H9 (cell line): ENCODE results near the gene PLD1. TPM values are rescaled to one million over a fixed set of nuclear protein-coding genes. Genes with fewer than 3 reads are reported as not detected.

Source experiments
- DNase-seq: peaks from one replicate; pipeline ENCODE4 v3.0.0-alpha.2; 2017
- H2AFZ ChIP-seq: one replicate; pipeline ENCODE4 v1.6.1; 2013; ENCODE audit warnings: mild to moderate bottlenecking, low read length, control low read depth, moderate library complexity
- H2AK5ac ChIP-seq: 2 replicates; pipeline ENCODE4 v1.6.1; 2013; ENCODE audit warnings: low read length, control low read depth, mixed read lengths; ENCODE audit not compliant: insufficient read length
- H2BK120ac ChIP-seq: one replicate; pipeline ENCODE4 v1.6.1; 2013; ENCODE audit warnings: low read depth, mild to moderate bottlenecking, low read length, control low read depth, inconsistent platforms; ENCODE audit not compliant: poor library complexity, severe bottlenecking
- H2BK12ac ChIP-seq: 2 replicates; pipeline ENCODE4 v1.6.1; 2013; ENCODE audit warnings: low read length, control low read depth, mixed read lengths, low read depth; ENCODE audit not compliant: insufficient read length
- H2BK15ac ChIP-seq: 2 replicates; pipeline ENCODE4 v1.6.1; 2013; ENCODE audit warnings: low read depth, low read length, control low read depth
- H2BK20ac ChIP-seq: one replicate; pipeline ENCODE4 v1.6.1; 2013; ENCODE audit warnings: low read depth, mild to moderate bottlenecking, low read length, control low read depth, inconsistent platforms; ENCODE audit not compliant: poor library complexity, severe bottlenecking
- H2BK5ac ChIP-seq: 2 replicates; pipeline ENCODE4 v1.6.1; 2013; ENCODE audit warnings: low read length, control low read depth, mixed read lengths; ENCODE audit not compliant: insufficient read length
- H3K14ac ChIP-seq: 2 replicates; pipeline ENCODE4 v1.6.1; 2013; ENCODE audit warnings: low read length, control low read depth; ENCODE audit not compliant: insufficient read depth
- H3K18ac ChIP-seq: 2 replicates; pipeline ENCODE4 v1.6.1; 2013; ENCODE audit warnings: low read depth, mild to moderate bottlenecking, mixed read lengths, low read length, control low read depth; ENCODE audit not compliant: insufficient read length
- H3K23ac ChIP-seq: 2 replicates; pipeline ENCODE4 v1.6.1; 2013; ENCODE audit warnings: low read length, control low read depth, mixed read lengths, low read depth; ENCODE audit not compliant: insufficient read length
- H3K23me2 ChIP-seq: 2 replicates; pipeline ENCODE4 v1.6.1; 2013; ENCODE audit warnings: low read depth, mild to moderate bottlenecking, mixed read lengths, low read length, control low read depth; ENCODE audit not compliant: insufficient read length, poor library complexity, severe bottlenecking
- H3K27ac ChIP-seq: 2 replicates; pipeline ENCODE4 v1.5.1; 2013; ENCODE audit warnings: low read length, control low read depth, mixed read lengths, low read depth; ENCODE audit not compliant: insufficient read length
- H3K27me3 ChIP-seq: 2 replicates; pipeline ENCODE4 v1.6.1; 2013; ENCODE audit warnings: low read length, control low read depth, inconsistent platforms; ENCODE audit not compliant: insufficient read depth
- H3K4ac ChIP-seq: 2 replicates; pipeline ENCODE4 v1.6.1; 2013; ENCODE audit warnings: low read depth, mild to moderate bottlenecking, control low read depth, inconsistent platforms, low read length, moderate library complexity
- H3K4me1 ChIP-seq: 2 replicates; pipeline ENCODE4 v1.6.1; 2013; ENCODE audit warnings: low read length, control low read depth, inconsistent platforms; ENCODE audit not compliant: insufficient read depth
- H3K4me2 ChIP-seq: 2 replicates; pipeline ENCODE4 v1.6.1; 2013; ENCODE audit warnings: low read length, control low read depth, mixed read lengths; ENCODE audit not compliant: insufficient read length, insufficient read depth
- H3K56ac ChIP-seq: 2 replicates; pipeline ENCODE4 v1.6.1; 2013; ENCODE audit warnings: low read depth, mild to moderate bottlenecking, mixed read lengths, low read length, control low read depth; ENCODE audit not compliant: insufficient read length
- H3K79me1 ChIP-seq: 2 replicates; pipeline ENCODE4 v1.6.1; 2013; ENCODE audit warnings: low read depth, mild to moderate bottlenecking, moderate library complexity, low read length, control low read depth, inconsistent platforms; ENCODE audit not compliant: insufficient read depth, poor library complexity, severe bottlenecking
- H3K79me2 ChIP-seq: 2 replicates; pipeline ENCODE4 v1.6.1; 2013; ENCODE audit warnings: low read length, control low read depth, inconsistent platforms; ENCODE audit not compliant: insufficient read depth
- H3K9ac ChIP-seq: 2 replicates; pipeline ENCODE4 v1.6.1; 2013; ENCODE audit warnings: low read length, control low read depth, mixed read lengths; ENCODE audit not compliant: insufficient read length; ENCODE audit errors: extremely low read depth
- H3K9me3 ChIP-seq: one replicate; pipeline ENCODE4 v1.6.1; 2013; ENCODE audit warnings: low read depth, low read length, inconsistent platforms; ENCODE audit not compliant: control insufficient read depth
- H3T11ph ChIP-seq: one replicate; pipeline ENCODE4 v1.6.1; 2013; ENCODE audit warnings: mild to moderate bottlenecking, low read length, control low read depth, inconsistent platforms
- H4K20me1 ChIP-seq: one replicate; pipeline ENCODE4 v1.6.1; 2013; ENCODE audit not compliant: control insufficient read depth, insufficient read length, insufficient read depth
- H4K5ac ChIP-seq: 2 replicates; pipeline ENCODE4 v1.6.1; 2013; ENCODE audit warnings: low read depth, mild to moderate bottlenecking, mixed read lengths, low read length, control low read depth; ENCODE audit not compliant: insufficient read length
- H4K8ac ChIP-seq: replicated peaks from 2 replicates; pipeline ENCODE4 v1.6.1; 2013; ENCODE audit warnings: low read length, control low read depth, mixed read lengths, low read depth; ENCODE audit not compliant: insufficient read length
- H4K91ac ChIP-seq: 2 replicates; pipeline ENCODE4 v1.6.1; 2013; ENCODE audit warnings: low read depth, mild to moderate bottlenecking, moderate library complexity, mixed read lengths, low read length, control low read depth; ENCODE audit not compliant: insufficient read length
- H3K27ac Mint-ChIP-seq, 3 experiments: 2 replicates in 2 of 3; 3 replicates in 1 of 3; pipeline ENCODE4 v1.8.0; 2020 to 2021; ENCODE audit warnings: mixed read lengths in 3 of 3, mild to moderate bottlenecking in 1 of 3, moderate library complexity in 1 of 3
- H3K27me3 Mint-ChIP-seq: 2 replicates; pipeline ENCODE4 v1.8.0; 2021; ENCODE audit warnings: low read depth, mild to moderate bottlenecking, moderate library complexity, mixed read lengths
- H3K36me3 Mint-ChIP-seq, 3 experiments: 2 replicates in 2 of 3; 3 replicates in 1 of 3; pipeline ENCODE4 v1.8.0; 2020 to 2021; ENCODE audit warnings: low read depth in 3 of 3, mixed read lengths in 3 of 3; ENCODE audit not compliant: insufficient read depth in 1 of 3
- H3K4me1 Mint-ChIP-seq, 2 experiments: 2 replicates each; pipeline ENCODE4 v1.8.0; 2020; ENCODE audit warnings: mixed read lengths in 2 of 2
- H3K4me3 Mint-ChIP-seq, 2 experiments: 2 replicates in 1 of 2; 3 replicates in 1 of 2; pipeline ENCODE4 v1.8.0; 2020 to 2021; ENCODE audit warnings: mild to moderate bottlenecking in 2 of 2, mixed read lengths in 2 of 2, moderate library complexity in 1 of 2
- H3K9me3 Mint-ChIP-seq, 2 experiments: 2 replicates in 1 of 2; 3 replicates in 1 of 2; pipeline ENCODE4 v1.8.0; 2020; ENCODE audit warnings: mild to moderate bottlenecking in 2 of 2, mixed read lengths in 2 of 2, moderate library complexity in 1 of 2
- CTCF ChIP-seq: fragments of 200-600 bp; sonication (generic); conservative IDR thresholded peaks from 3 replicates; pipeline ENCODE4 v1.8.0; 2021; ENCODE audit warnings: antibody characterized with exemption, mild to moderate bottlenecking
- WGBS: extraction: QIAGEN DNeasy Blood & Tissue Kit; methylation state at CpG from one replicate; pipeline ENCODE4 v1.1.7; 2013; ENCODE audit warnings: missing lambda C conversion rate, low lambda C conversion rate, mixed read lengths; ENCODE audit not compliant: insufficient read length; ENCODE audit errors: extremely low coverage; 5-methylcytosine and 5-hydroxymethylcytosine counted together
- total RNA-seq: library from RNA; stranded (reverse); gene quantifications from 2 replicates; pipeline ENCODE4 v1.2.1, GENCODE V29; 2021

PLD1 gene
- total RNA-seq, 1 experiment from 2014 or later: 1.8 TPM

- H2AFZ ChIP-seq: no peak overlapping the region
- DNase-seq: no peak
- H2BK20ac ChIP-seq: no peak overlapping the region
- H3K4ac ChIP-seq: no peak overlapping the region
- H3K18ac ChIP-seq: no peak overlapping the region
- H3K4me1 Mint-ChIP-seq: peaks cover 2 to 5% of the 10 kb centered on the region in 2 experiments; a peak in 2 of 4 replicates
- H3K27me3 ChIP-seq: no peaks in the 10 kb centered on the region
- H4K5ac ChIP-seq: no peak overlapping the region
- H4K8ac ChIP-seq: no peak overlapping the region
- WGBS: no CpG with 5 or more reads among the region's 10 CpGs
- no peaks in the 10 kb centered on the region for H3K27me3 Mint-ChIP-seq
- TF ChIP-seq CTCF: no peak
- no peak overlapping the region for H2BK5ac ChIP-seq
- no peak overlapping the region for H2BK15ac ChIP-seq
- H3K27ac ChIP-seq: no peak overlapping the region
- no peak overlapping the region for H3K9ac ChIP-seq
- H3K9me3 Mint-ChIP-seq: no peaks in the 10 kb centered on the region
- no peak overlapping the region for H2BK12ac ChIP-seq
- no peaks in the 10 kb centered on the region for H3K9me3 ChIP-seq
- no peak overlapping the region for H2BK120ac ChIP-seq
- H4K91ac ChIP-seq: no peak overlapping the region
- H2AK5ac ChIP-seq: no peak overlapping the region
- no peak overlapping the region for H3K56ac ChIP-seq
- H3K36me3 Mint-ChIP-seq: no peaks in the 10 kb centered on the region
- H3K4me2 ChIP-seq: no peak overlapping the region
- H3K23ac ChIP-seq: no peak overlapping the region
- no peak overlapping the region for H3T11ph ChIP-seq
- H3K27ac Mint-ChIP-seq: 0 out of 7 replicates have a peak overlapping the region, but pooled peaks of 2 of the 3 experiments have one; percentile 49 to 84
- H3K4me3 Mint-ChIP-seq: no peak overlapping the region
- no peaks in the 10 kb centered on the region for H3K79me2 ChIP-seq
- no peak overlapping the region for H3K14ac ChIP-seq
- no peaks in the 10 kb centered on the region for H3K79me1 ChIP-seq
- no peaks in the 10 kb centered on the region for H4K20me1 ChIP-seq
- no peaks in the 10 kb centered on the region for H3K4me1 ChIP-seq
- H3K23me2 ChIP-seq: no peaks in the 10 kb centered on the region
These were observed 133.6 kb downstream of the PLD1 start for GRCh38 chr3:171676601-171677175.
